Measurements from ENCODE around the gene LIPG. TPM values are rescaled to one million over a fixed set of nuclear protein-coding genes. Genes with fewer than 3 reads are reported as not detected.

Gene LIPG
- total RNA-seq, 1 donor from 2014 or later: not detected

GRCh38 chr18:49613641-49614151 is 51.8 kb downstream of the LIPG start:
- H3K9me3 ChIP-seq (replicated peaks): no peaks in the 10 kb centered on the region
- H3K4me1 ChIP-seq: peaks cover under 1% of the 10 kb centered on the region
- TF ChIP-seq CTCF (IDR thresholded peaks at IDR 0.05; ENCODE audit: borderline replicate concordance): no peak
- H3K4me3 ChIP-seq: no peak overlapping the region
- H3K27me3 ChIP-seq (ENCODE audit: low read depth): peaks cover 46% of the 10 kb centered on the region
- H3K36me3 ChIP-seq: no peaks in the 10 kb centered on the region
- DNase-seq: no peak
- intact Hi-C loops (cut with micrococcal nuclease): no loop called here
- no peak overlapping the region for H3K27ac ChIP-seq (replicated peaks)

GRCh38 chr18:49616618-49617328 is 54.9 kb downstream of the LIPG start:
- no peak for DNase-seq
- Histone ChIP-seq H3K27ac (replicated peaks) (no peak overlapping the region), H3K9me3 (replicated peaks) (no peaks in the 10 kb centered on the region), H3K4me1 (peaks cover 8% of the 10 kb centered on the region), H3K4me3 (no peak overlapping the region), H3K36me3 (no peaks in the 10 kb centered on the region), H3K27me3 (ENCODE audit: low read depth) (peaks cover 65% of the 10 kb centered on the region)
- no peak for TF ChIP-seq CTCF (IDR thresholded peaks at IDR 0.05; ENCODE audit: borderline replicate concordance)
- intact Hi-C loops (cut with micrococcal nuclease): no loop called here

DNA sequence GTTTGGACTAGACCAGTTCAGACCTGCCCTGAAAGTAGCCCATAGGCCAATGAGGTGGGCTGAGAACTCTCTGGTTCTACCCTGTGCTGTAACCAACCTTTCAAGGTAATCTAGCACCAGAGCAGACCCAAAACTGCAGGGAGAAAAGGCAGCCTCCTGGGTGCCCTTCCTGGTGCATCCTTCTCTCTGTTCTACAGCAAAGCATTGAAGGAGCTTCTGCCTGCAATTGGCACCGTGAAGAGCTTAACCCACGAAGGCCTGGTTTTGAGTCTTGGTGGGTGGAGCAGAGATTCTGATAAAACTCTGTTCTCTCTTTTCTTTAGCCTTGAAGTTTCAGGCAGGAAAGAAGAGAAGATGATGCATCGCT is 55.5 kb downstream of the LIPG start:
- DNase-seq: no peak
- H3K4me1 ChIP-seq: peaks cover 8% of the 10 kb centered on the region
- H3K36me3 ChIP-seq: no peaks in the 10 kb centered on the region
- no peak for TF ChIP-seq CTCF (IDR thresholded peaks at IDR 0.05; ENCODE audit: borderline replicate concordance)
- H3K4me3 ChIP-seq: no peak overlapping the region
- peaks cover 66% of the 10 kb centered on the region for H3K27me3 ChIP-seq (ENCODE audit: low read depth)
- no peaks in the 10 kb centered on the region for H3K9me3 ChIP-seq (replicated peaks)
- intact Hi-C loops (cut with micrococcal nuclease): no loop called here
- H3K27ac ChIP-seq (replicated peaks): no peak overlapping the region

- Histone ChIP-seq H3K36me3 (no peaks in the 10 kb centered on the region), H3K4me1 (peaks cover 8% of the 10 kb centered on the region), H3K27me3 (ENCODE audit: low read depth) (peaks cover 66% of the 10 kb centered on the region), H3K4me3 (no peak overlapping the region), H3K27ac (replicated peaks) (no peak overlapping the region), H3K9me3 (replicated peaks) (no peaks in the 10 kb centered on the region)
- intact Hi-C loops (cut with micrococcal nuclease): no loop called here
- no peak for DNase-seq
- no peak for TF ChIP-seq CTCF (IDR thresholded peaks at IDR 0.05; ENCODE audit: borderline replicate concordance)
Measured at GRCh38 chr18:49617865-49618264, 56.0 kb downstream of the LIPG start.

DNA sequence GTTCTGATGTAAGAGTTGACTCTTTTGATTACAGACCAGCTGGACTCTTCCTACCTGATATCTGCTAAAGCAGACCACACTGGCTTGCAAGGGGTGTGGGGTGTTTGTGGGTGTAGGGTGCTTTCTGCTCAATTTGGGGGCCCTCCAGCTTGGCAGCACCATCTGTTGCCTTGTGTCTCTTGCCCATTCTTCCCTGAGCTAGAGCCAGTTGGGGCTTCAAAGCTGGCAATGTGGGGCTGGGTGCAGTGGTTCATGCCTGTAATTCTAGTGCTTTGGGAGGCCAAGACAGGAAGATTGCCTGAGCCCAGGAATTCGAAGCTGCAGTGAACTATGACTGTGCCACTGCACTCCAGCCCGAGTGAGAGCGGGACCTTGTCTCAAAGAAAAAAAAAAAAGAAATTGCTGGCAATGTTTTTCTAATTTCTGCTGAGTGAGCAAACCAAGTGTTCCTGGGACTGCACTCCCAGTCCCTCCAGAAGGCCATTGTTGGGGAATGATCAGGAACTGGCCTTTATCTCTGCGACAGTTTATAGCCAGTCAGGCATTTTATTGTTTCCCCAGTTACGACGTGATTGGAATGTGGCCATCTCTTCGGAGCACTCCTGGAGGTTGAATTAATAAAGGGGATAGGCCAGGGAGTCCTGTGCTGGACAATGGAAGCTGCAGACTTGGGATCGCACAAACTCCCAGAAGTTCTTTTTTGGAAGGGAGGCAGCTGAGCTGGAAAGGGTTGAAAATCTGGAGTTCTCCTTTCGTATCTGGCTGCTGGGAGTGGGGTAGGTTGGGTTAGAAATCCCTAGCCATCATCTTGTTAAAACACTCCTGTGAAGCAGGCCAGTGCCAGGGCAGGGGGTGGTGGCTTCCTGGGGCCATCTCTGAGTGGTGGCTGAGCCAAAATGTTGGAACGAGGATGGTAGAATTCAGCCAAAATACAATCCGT is 57.2 kb downstream of the LIPG start:
- H3K9me3 ChIP-seq (replicated peaks): no peaks in the 10 kb centered on the region
- H3K4me1 ChIP-seq: peaks cover 8% of the 10 kb centered on the region
- H3K36me3 ChIP-seq: no peaks in the 10 kb centered on the region
- H3K27ac ChIP-seq (replicated peaks): no peak overlapping the region
- peaks cover 66% of the 10 kb centered on the region for H3K27me3 ChIP-seq (ENCODE audit: low read depth)
- intact Hi-C loops (cut with micrococcal nuclease): no loop called here
- DNase-seq: no peak
- TF ChIP-seq CTCF (IDR thresholded peaks at IDR 0.05; ENCODE audit: borderline replicate concordance): no peak
- H3K4me3 ChIP-seq: no peak overlapping the region
